ENCODE measurements around the gene BUB3. TPM values are rescaled to one million over a fixed set of nuclear protein-coding genes. Genes with fewer than 3 reads are reported as not detected.
"Not testable (repeated sequence)": the region's sequence is repeated elsewhere in the genome, so short reads cannot be mapped to it uniquely, and the experiment has no call there.

The BUB3 gene
- total RNA-seq, 1 experiment from 2014 or later = 564 TPM

DNA sequence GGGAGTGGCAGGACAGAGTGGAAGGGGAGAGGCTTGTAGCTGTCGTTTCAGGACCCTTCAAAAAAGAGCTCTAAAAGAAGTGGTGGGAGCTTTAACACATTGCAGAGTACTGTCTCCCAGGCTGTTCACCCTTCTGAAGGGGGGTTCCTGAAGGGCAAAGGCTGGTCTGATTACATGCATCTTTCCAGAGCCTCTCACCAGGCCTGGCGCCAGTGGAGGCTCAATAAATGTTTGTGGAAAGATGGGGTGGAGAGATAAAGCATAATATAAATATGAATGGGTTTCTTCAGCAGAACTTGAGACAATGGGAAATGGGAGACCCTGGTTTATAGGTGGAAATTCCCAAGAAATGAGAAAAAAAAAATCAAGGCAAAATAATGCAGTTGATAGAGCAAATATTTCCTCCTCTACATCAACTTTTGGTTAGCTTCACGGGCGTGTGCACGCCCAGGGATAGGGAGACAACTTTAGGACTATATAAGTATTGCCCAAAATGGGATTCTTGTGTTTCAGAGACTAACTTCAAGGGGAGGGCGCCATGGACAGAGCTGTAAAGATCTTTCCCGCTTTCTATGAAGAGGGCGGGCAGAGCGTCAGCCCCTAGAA lies 613 bp upstream of the BUB3 start:
- DNase-seq (ENCODE audit: low read depth) = no peak

DNA sequence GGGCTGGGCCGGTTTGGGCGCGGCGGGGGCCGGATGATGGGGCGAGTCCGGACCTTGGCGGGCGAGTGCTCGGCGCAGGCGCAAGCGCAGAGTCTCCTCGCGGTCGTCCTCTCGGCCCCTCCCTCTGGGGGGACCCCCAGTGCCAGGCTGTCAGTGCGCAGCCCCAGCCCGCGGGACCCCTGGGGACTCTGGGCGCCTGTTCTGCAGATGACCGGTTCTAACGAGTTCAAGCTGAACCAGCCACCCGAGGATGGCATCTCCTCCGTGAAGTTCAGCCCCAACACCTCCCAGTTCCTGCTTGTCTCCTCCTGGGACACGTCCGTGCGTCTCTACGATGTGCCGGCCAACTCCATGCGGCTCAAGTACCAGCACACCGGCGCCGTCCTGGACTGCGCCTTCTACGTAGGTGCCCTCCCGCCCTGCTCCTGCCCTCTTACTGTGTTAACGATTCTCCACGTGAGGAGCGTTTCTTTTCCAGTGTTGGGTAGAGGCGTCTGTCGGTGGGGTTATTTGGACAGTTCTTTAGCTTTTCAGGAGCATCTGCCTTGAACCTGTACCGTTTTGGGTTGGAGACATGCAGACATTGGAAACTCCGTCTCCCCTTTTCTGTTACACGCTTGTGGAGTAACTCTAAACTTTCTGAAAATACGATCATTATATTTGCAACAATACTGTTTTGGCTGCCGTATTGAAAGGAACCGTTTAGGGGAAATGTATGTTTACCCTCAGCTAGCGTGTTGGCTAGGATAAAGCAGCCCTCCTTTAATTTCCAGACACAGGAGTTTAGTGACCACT lies 706 bp downstream of the BUB3 start:
- peak; percentile 60 for DNase-seq (ENCODE audit: low read depth)

DNA sequence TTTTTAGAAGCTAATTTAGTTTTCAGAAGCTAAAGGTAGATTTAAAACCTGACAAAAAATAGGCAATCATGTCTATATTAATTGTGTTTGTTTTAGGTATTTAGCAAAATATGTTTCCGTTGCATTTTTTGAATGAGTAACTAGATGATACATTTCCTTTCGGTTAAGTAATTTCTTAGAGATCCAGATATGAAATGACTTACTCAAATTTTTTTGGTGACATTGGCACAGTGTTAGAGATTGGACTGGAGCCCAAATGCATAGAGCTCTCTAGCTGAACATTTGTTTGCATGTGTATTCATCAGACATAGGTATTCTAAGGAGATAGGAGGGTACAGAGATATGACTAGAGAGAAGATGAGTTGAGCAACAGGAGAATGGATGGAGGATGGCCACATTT lies 1.9 kb downstream of the BUB3 start:
- DNase-seq (ENCODE audit: low read depth) = peak; percentile 12

DNA sequence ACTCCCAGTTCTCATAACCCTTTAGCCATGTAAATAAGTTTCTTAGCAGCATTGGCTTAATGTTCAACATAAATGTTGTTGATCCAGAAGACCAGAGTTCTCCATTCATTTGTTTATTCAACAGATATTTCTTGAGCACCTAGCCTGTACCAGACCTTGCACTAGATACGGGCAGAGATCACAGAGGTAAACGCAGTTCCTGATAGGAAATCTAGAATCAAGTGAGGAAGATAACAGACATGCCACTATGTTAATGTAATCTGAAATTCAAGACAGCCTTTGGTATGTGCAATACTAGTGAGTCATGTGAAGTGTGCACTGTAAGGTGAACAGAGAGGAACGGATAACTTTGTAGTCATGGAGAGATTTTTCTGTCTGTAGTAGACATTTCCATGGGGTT lies 3.0 kb downstream of the BUB3 start:
- DNase-seq (ENCODE audit: low read depth) = peak; percentile 56

DNA sequence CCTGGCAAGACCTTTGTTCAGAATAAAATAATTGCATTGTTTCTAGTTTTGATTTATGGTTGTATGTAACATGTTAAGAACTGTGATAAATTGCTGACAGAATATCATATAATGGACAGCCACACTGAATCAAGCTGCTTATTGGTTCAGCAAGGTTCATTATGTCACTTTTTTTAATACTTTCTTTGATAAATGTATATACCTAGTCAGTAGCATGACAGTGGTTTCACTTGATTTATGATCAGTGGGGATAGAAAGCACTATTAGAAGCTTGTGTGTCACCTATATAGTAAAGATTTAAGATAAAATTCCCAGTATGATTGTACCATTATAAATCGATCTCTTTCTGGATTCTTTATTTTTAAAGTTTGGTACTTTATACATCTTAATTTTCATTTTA lies 4.5 kb downstream of the BUB3 start:
- no peak for DNase-seq (ENCODE audit: low read depth)

DNA sequence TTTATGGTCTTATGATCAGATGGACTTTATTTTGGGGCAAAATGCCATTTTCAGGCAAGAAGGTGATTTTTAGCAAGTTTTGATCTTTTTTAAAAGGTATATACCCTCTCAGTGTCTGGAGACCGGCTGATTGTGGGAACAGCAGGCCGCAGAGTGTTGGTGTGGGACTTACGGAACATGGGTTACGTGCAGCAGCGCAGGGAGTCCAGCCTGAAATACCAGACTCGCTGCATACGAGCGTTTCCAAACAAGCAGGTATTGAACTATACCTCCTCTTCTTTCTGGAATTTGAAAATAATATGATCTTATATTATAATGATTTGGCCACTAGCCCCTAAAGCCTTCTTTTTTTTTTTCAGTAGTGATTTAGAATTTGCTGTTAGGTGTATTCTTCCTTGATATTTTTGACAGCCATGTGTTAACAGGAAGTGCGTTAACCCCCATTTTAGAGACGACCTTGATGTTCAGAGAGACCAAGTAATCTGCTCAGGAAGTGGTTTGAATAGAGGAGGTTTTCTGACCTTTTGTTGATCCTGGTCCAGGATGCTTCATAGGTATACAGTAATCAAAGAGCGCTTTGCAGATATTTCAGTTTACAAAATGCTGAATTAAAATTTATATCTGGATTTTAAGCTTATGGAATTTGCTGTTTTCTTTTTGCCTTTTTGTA lies 6.2 kb downstream of the BUB3 start:
- no peak for DNase-seq (ENCODE audit: low read depth)

DNA sequence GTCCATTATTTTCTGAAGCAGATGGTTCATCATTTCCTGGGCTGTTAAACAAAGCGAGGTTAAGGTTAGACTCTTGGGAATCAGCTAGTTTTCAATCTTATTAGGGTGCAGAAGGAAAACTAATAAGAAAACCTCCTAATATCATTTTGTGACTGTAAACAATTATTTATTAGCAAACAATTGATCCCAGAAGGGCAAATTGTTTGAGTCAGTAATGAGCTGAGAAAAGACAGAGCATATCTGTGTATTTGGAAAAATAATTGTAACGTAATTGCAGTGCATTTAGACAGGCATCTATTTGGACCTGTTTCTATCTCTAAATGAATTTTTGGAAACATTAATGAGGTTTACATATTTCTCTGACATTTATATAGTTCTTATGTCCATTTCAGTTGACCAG lies 10.1 kb downstream of the BUB3 start:
- no peak for DNase-seq (ENCODE audit: low read depth)

DNA sequence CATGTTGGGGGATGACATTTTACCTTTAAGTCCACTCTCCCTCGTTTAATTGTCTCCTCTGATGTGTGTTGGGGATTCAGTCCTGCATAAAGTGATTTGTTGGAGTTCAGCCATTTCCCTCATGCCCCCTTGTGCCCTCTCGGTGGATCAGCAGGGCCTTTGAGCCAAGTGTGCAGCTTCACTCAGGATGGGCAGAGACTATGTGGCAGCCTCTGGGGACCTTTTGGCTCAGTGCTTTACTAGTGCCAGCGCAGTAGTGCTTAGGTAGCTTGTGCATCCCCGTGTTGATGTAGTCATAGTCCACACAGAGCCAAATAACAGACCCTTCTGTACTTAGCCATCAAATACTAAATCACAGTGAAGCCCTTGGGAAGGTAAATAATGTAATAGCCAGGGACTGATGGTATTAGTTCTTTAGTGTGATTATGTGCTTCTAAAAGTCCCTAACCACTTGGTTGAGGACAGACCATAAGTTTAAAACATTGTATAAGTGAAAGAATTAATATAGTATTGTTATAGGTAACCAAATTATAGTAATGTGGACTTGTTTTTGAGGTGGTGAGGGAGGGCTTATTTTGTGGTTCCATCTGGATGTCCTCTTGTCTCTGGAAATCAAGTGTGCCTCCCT lies 11.4 kb downstream of the BUB3 start:
- DNase-seq (ENCODE audit: low read depth) = no peak

DNA sequence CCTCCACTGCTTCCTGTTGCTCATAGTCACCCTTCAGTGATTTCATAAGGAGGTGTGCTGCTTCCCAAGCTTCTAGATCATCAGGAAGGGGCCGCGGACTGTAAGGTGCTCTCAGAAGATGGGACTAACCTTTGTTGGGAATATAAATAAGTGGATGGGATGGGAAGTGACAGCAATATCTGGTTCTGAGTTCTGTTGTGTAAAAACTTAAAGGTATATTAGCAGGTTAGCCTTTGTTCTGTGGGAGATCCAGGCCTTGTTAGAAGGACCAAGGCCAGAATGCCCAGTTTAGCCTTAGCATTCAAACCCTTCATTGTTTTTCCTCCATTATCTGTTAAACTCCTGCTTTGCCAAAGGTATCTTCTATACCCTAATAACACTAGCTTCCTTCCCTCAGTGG lies 12.4 kb downstream of the BUB3 start:
- no peak for DNase-seq (ENCODE audit: low read depth)

DNA sequence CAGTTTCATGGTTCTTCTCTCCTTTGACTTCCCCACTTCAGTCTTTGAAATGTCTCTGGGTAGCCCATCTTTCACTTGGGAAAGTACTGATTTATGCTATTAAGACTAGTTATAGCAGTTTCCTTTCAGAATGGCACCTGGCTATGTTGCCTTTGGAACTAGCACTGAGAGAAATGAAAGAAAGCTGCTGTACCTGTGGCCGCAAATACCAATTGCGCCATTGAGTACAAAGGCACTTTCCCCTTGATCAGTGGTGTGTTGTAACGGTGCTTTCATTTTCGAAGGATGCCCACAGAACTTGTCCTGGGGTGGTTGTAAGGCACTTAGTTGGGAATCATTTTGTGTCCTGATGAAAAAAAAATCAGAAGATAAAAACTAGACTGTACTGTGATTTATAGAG lies 16.8 kb downstream of the BUB3 start:
- no peak for DNase-seq (ENCODE audit: low read depth)

DNA sequence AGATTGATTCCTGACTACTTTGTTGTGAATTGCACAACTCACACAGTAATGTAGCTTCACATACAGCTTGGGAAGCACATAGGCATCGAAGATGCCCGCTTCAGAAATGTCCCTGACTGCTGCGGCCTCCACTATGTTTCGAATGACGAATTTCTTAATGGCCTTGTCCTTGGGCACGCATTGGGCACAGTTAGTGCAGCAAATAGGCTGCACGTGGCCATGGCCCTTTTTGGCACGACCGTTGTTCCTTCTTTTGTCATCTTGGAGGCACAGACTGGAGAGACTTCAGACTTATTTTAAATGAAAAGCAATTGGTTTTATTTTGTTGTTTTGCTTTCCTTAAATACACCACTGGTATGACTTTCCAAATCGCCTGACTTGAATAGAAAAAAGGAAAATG lies 17.4 kb downstream of the BUB3 start:
- not testable (repeated sequence) for DNase-seq (ENCODE audit: low read depth)

DNA sequence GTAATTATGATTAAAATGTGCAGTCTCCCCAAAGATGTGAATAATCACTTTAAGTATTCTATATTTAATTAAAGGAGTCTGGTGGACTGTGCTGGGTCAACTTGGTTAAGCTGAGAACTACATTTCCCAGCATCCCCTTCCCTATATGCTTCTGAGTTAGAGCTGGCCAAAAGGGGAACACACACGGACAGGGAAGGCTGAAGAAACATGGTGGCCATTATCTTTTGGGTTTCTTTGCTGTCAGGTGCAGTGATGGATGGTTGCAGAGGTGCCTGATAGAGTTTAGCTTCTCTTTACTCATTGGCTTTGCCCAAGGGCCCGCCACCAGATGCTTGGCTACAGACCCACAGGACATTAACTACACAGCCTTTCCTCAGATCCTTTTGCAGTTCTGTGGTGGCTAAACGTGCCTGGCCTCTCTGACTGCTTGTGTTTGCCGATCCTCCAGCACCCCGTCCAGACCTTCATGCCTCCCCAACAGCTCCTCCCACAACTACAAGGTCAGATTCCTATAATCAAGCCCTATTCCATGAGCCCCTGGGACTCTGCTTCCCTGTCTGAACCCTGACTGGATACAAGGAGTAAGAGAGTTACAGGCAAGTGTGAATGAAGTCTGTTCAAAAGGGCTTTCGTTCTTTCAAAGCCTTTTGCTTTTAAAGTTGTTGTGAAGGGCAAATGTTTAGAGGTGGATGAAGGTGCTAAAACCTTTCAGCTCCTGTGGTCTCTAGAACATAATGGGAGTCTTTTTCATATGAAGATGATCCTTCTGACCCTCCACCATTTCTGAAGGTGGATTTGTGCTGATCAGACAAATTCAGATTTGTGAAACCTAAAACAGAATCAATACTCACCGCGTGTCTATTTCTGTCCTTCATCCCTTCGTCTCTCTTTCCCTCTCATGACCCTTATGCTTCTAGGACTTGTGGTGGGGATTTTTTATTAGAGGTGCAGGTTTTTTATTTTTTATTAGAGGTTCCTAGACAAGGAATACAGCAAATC lies 21.5 kb downstream of the BUB3 start:
- no peak for DNase-seq (ENCODE audit: low read depth)

DNA sequence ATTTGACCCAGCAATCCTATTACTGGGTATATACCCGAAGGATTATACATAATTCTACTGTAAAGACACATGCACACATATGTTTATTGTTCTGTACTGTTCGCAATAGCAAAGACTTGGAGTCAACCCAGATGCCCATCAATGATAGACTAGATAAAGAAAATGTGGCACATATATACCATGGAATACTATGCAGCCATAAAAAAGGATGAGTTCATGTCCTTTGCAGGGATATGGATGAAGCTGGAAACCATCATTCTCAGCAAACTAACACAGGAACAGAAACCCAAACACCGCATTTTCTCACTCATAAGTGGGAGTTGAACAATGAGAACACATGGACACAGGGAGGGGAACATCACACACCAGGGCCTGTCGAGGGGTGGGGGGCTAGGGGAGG lies 24.2 kb downstream of the BUB3 start:
- DNase-seq (ENCODE audit: low read depth) = not testable (repeated sequence)

DNA sequence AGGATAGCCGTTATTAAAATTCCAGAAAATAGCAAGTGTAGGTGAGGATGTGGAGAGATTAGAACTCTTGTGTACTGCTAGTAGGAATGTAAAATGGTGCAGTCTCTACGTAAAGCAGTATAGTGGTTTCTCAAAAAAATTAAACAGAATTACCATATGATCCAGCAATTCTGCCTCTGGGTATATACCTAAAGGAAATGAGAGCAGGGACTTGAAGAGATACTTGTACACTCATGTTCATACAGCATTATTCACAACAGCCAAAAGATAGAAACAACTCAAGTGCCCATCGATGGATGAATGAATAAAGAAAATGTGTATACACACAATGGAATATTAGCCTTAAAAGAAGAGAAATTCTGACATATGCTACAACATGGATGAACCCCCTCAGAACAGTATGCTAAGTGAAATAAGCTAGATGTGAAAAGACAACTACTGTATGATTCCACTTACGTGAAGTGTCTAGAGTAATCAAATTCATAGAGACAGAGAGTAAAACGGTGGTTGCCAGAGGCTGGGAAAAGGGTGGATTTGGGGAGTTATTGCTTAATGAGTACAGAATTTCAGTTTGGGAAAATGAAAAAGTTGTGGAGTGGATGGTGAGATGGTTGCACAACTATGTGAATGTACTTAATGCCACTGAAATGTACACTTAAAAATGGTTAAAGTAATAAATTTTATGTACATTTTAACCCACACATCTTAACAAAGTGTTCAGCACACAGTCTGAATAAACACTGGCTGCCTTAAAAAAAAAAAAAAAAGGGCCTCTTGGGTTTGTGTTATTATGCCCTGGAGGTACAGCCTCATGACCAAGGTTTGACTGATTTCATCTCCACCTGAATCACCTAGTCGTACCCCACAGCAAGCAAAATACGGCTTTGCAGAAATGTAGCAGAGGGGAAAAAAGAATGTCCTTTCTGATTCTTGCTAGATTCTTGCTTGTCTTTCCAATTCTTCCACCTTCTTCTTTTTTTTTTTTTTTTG lies 26.2 kb downstream of the BUB3 start:
- no peak for DNase-seq (ENCODE audit: low read depth)

DNA sequence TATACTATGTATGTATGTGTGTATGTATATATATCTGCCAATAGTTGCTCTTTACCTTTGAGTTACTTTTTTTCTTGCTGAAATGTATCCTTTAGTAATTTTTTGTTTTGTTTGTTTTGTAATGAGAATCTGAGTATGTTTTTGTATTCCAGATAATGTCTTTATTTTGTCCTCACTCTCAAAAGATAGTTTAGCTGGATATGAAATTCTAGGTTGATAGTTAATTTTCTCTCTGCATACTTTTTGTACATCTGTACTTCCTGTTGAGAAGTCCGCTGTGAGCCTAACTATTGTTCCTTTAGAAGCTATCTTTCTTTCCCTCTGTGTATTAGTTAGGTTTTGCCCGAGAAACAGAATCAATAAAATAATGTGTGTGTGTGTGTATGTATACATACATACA lies 29.5 kb downstream of the BUB3 start:
- DNase-seq (ENCODE audit: low read depth) = no peak

DNA sequence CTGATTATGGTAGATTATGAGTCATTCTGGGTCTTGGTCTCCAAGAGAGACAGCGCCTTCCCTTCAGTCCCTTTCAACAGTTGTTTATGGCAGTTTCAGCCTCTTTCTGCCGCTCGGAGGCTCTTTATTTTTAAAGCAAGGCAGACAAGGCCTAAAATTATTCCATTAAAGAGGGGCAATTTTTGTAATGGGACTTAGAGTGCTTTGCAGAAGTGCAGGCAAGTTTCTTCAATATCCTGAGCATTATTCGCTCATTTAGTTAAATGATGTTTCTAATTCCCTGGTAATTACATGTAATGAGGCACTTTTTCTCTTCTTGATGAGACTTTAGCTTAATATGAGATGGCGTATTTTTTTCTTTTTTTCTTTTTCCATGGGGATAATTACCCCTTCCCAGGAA lies 33.6 kb downstream of the BUB3 start:
- DNase-seq (ENCODE audit: low read depth) = no peak

DNA sequence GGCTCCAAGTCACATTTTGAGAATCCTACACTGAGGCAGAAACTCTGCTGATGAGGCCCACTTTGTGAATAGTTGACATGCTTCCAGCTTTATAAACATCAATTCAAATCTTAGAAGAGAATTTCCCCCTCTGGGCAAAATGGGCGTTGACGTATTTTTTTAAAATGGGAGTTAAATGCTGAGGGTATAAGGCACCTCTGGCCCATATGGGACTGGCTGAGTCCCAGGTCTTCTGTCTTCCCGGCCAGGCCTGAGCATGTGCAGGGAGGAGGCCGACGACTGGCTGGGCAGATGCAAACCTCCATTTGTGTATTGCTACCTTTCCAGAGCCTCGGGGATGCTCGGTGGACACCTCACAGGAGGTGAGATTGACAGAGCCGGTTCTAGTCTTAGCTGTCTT lies 37.7 kb downstream of the BUB3 start:
- no peak for DNase-seq (ENCODE audit: low read depth)

DNA sequence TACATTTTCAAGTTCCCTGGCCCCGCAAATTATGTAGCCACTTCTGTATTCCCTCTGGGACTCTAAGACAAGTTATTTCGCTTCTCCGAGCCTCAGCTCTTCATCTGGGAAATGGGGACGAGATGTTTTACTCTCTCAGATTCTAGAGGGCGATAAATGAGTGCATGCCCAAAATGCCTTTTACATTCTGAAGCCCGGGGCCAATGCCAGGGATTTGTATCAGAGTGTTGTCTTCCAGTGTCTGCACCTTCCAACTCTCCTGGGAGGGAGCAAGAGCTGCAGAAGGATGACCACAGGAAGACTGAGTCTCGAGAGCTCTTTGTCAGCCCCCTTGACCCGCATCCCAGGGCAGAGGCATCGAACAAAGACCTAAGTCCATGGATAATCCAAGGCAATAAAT lies 39.9 kb downstream of the BUB3 start:
- DNase-seq (ENCODE audit: low read depth) = no peak

DNA sequence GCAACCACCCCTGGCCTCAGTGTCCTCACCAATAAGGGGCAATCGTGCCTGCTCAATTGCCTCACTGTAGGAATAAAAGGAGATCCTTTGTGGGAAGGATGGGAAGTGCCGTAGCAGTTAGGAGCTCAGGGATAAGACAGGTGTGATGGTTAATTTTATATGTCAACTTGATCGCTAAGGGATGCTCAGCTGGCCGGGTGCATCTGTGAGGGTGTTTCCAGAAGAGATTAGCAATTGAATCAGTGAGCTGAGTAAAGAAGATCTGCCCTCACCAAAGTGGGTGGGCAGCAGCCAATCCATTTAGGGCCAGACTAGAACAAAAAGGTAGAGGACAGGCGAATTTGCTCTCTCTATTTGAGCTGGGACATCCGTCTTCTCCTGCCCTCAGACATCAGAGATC lies 46.3 kb downstream of the BUB3 start:
- DNase-seq (ENCODE audit: low read depth) = no peak

DNA sequence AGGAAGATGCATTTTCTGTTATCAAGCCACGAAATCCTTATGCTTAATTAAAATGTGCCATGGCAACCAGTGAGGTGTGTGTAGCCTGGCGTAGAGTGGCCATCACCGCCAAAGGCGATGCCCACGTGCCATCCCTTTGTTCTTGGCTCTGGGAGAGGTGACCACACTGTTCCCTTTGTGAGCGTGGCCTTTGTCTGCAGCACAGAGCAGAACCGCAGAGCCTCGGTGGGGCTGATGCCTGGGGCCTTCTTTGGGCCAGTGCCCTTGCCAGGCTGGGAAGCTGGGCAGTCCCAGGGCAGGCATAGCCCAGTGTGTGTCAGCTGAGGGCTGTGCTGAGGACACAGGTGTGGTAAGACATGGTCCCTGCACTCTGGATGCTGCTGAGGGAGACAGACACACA lies 48.3 kb downstream of the BUB3 start:
- DNase-seq (ENCODE audit: low read depth) = no peak
